MM.1S (cell line): ENCODE measurements around the gene BSG.

ENCODE experiments used
- DNase-seq: peaks from one replicate; pipeline ENCODE4 v3.0.0-alpha.2; 2015
- H2AFZ ChIP-seq: fragments of 300-600 bp; sonication (generic); 2 replicates; pipeline ENCODE4 v1.6.0; 2016; ENCODE audit warnings: antibody characterized with exemption, low read length
- H3F3A ChIP-seq: fragments of 300-600 bp; sonication (generic); 2 replicates; pipeline ENCODE4 v1.6.1; 2016; ENCODE audit warnings: mild to moderate bottlenecking, antibody characterized with exemption, low read length, moderate library complexity, mixed read lengths; ENCODE audit not compliant: insufficient read depth
- H3K27ac ChIP-seq: fragments of 300-600 bp; sonication (generic); 2 replicates; pipeline ENCODE4 v1.5.1; 2016; ENCODE audit warnings: mild to moderate bottlenecking, low read length
- H3K27me3 ChIP-seq: fragments of 300-600 bp; sonication (generic); replicated peaks from 2 replicates; pipeline ENCODE4 v1.6.0; 2016; ENCODE audit warnings: low read length; ENCODE audit not compliant: insufficient read depth
- H3K36me3 ChIP-seq: fragments of 300-600 bp; sonication (generic); replicated peaks from 2 replicates; pipeline ENCODE4 v1.6.1; 2016; ENCODE audit warnings: mild to moderate bottlenecking, low read length, mixed read lengths; ENCODE audit not compliant: insufficient read depth
- H3K4me1 ChIP-seq: fragments of 300-600 bp; sonication (generic); 2 replicates; pipeline ENCODE4 v1.6.1; 2016; ENCODE audit warnings: low read length, mixed read lengths
- H3K4me2 ChIP-seq: fragments of 300-600 bp; sonication (generic); 2 replicates; pipeline ENCODE4 v1.6.0; 2016; ENCODE audit warnings: low read depth, low read length
- H3K4me3 ChIP-seq: fragments of 300-600 bp; sonication (generic); 2 replicates; pipeline ENCODE4 v1.5.1; 2016; ENCODE audit warnings: low read length, mixed read lengths
- H3K79me2 ChIP-seq: fragments of 300-600 bp; sonication (generic); 2 replicates; pipeline ENCODE4 v1.6.1; 2016; ENCODE audit warnings: mixed run types, low read length, mixed read lengths
- H3K9ac ChIP-seq: fragments of 300-600 bp; sonication (generic); 2 replicates; pipeline ENCODE4 v1.6.1; 2016; ENCODE audit warnings: low read length, mixed read lengths
- H3K9me2 ChIP-seq: fragments of 300-600 bp; sonication (generic); replicated peaks from 2 replicates; pipeline ENCODE4 v1.6.1; 2016; ENCODE audit warnings: mild to moderate bottlenecking, low read length, mixed read lengths; ENCODE audit not compliant: insufficient read depth
- H3K9me3 ChIP-seq: fragments of 300-600 bp; sonication (generic); replicated peaks from 2 replicates; pipeline ENCODE4 v1.6.1; 2016; ENCODE audit warnings: mild to moderate bottlenecking, low read length, mixed read lengths; ENCODE audit not compliant: insufficient read depth
- H4K20me1 ChIP-seq: fragments of 300-600 bp; sonication (generic); 2 replicates; pipeline ENCODE4 v1.6.1; 2016; ENCODE audit warnings: mild to moderate bottlenecking, low read length, moderate library complexity, mixed read lengths; ENCODE audit not compliant: insufficient read depth
- CTCF ChIP-seq: fragments of 300-600 bp; sonication (generic); IDR thresholded peaks from 2 replicates; pipeline ENCODE4 v1.5.1; 2016; ENCODE audit warnings: antibody characterized with exemption, low read length, mixed read lengths
- EZH2 ChIP-seq: fragments of 300-600 bp; sonication (generic); optimal IDR thresholded peaks from 2 replicates; pipeline ENCODE3; 2017; ENCODE audit warnings: low read depth, mild to moderate bottlenecking, antibody characterized with exemption, low read length, mixed read lengths
- EZH2phosphoT487 ChIP-seq: fragments of 300-600 bp; sonication (generic); IDR thresholded peaks from 2 replicates; pipeline ENCODE4 v1.6.1; 2018; ENCODE audit warnings: antibody characterized with exemption, low read length

Gene BSG

DNA sequence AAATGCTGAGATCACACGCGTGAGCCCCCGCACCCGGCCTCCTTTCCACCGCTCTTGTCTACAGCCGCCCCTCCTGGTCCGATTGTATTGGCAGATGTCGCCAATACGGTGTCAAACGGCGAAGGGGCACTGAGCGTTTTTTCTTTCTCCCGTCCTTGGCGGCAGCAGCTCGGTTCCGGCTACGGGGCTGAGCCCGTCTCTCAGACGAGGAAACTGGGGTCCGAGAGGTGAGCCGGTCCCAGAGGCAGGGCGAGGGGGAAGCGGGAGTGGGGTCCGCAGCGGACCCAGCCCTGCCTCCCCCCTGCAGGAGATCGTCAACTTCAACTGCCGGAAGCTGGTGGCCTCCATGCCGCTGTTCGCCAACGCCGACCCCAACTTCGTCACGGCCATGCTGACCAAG lies 40.5 kb downstream of the BSG start:
- TF ChIP-seq EZH2phosphoT487 (no peak), EZH2 (no peak), CTCF (no peak)
- no peaks in the 10 kb centered on the region for H4K20me1 ChIP-seq
- no peaks in the 10 kb centered on the region for H3K9me2 ChIP-seq
- no peaks in the 10 kb centered on the region for H3K36me3 ChIP-seq
- H2AFZ ChIP-seq: no peak overlapping the region
- H3K27me3 ChIP-seq: 0 out of 2 replicates have a peak, but pooled peaks cover 3% of the 10 kb centered on the region
- H3K4me3 ChIP-seq: no peak overlapping the region
- H3K9me3 ChIP-seq: no peaks in the 10 kb centered on the region
- no peaks in the 10 kb centered on the region for H3K79me2 ChIP-seq
- H3F3A ChIP-seq: 0 out of 2 replicates have a peak, but pooled peaks cover 2% of the 10 kb centered on the region
- no peak overlapping the region for H3K27ac ChIP-seq
- no peak for DNase-seq
- H3K4me2 ChIP-seq: no peak overlapping the region
- H3K4me1 ChIP-seq: no peaks in the 10 kb centered on the region
- H3K9ac ChIP-seq: no peak overlapping the region

- Histone ChIP-seq H3K79me2 (no peaks in the 10 kb centered on the region), H3K27ac (no peak overlapping the region), H3K36me3 (no peaks in the 10 kb centered on the region; the same call in 1 of the 2 replicates), H3K4me3 (no peak overlapping the region), H3K4me2 (no peak overlapping the region), H3K9me3 (no peaks in the 10 kb centered on the region), H2AFZ (no peak overlapping the region), H3K4me1 (no peaks in the 10 kb centered on the region), H3F3A (0 out of 2 replicates have a peak, but pooled peaks cover 2% of the 10 kb centered on the region), H3K27me3 (0 out of 2 replicates have a peak, but pooled peaks cover 3% of the 10 kb centered on the region), H4K20me1 (no peaks in the 10 kb centered on the region), H3K9ac (no peak overlapping the region), H3K9me2 (no peaks in the 10 kb centered on the region)
- no peak for DNase-seq
- TF ChIP-seq EZH2phosphoT487 (no peak), CTCF (no peak), EZH2 (no peak)
Measured at GRCh38 chr19:613732-614567, 41.6 kb downstream of the BSG start.

GRCh38 chr19:615619-616018 lies 43.2 kb downstream of the BSG start:
- Histone ChIP-seq H3K4me2 (no peak overlapping the region), H4K20me1 (no peaks in the 10 kb centered on the region), H3K4me3 (no peak overlapping the region)

More at GRCh38 chr19:615619-616018, 43.2 kb downstream of the BSG start:
- H3K36me3 ChIP-seq: peaks cover 3% of the 10 kb centered on the region; the same call in 1 of the 2 replicates
- H3K4me1 ChIP-seq: no peaks in the 10 kb centered on the region
- no peak overlapping the region for H2AFZ ChIP-seq
- H3K79me2 ChIP-seq: no peaks in the 10 kb centered on the region
- no peaks in the 10 kb centered on the region for H3F3A ChIP-seq
- no peaks in the 10 kb centered on the region for H3K9me2 ChIP-seq
- DNase-seq: no peak
- no peaks in the 10 kb centered on the region for H3K9me3 ChIP-seq
- no peak overlapping the region for H3K9ac ChIP-seq
- TF ChIP-seq EZH2 (no peak), CTCF (no peak), EZH2phosphoT487 (no peak)
- 0 out of 2 replicates have a peak, but pooled peaks cover 3% of the 10 kb centered on the region for H3K27me3 ChIP-seq
- no peak overlapping the region for H3K27ac ChIP-seq
